Breast epithelium (tissue), 3 donors: ENCODE results near the gene PHC2.

ENCODE experiments used
- POLR2A ChIP-seq: fragments of 450-650 bp; IDR thresholded peaks from one replicate; pipeline ENCODE4 v1.6.1; 2016; ENCODE audit warnings: antibody characterized with exemption, mild to moderate bottlenecking, moderate library complexity
- POLR2AphosphoS5 ChIP-seq, 3 donors: sonication (generic); formaldehyde crosslinking; IDR thresholded peaks; one replicate each; pipeline ENCODE4 v1.6.1; 2017; ENCODE audit warnings: antibody characterized with exemption in 3 of 3
- TF ChIP-seq, protein P1 (sequence below), 3 donors: fragments of 450-650 bp; IDR thresholded peaks; one replicate each; pipeline ENCODE4 v1.5.1; 2016 to 2017; ENCODE audit warnings: antibody characterized with exemption in 3 of 3, mild to moderate bottlenecking in 3 of 3, moderate library complexity in 3 of 3

GRCh38 chr1:33445108-33445507 is 14.2 kb upstream of the PHC2 start:
- TF ChIP-seq, protein P1, sequence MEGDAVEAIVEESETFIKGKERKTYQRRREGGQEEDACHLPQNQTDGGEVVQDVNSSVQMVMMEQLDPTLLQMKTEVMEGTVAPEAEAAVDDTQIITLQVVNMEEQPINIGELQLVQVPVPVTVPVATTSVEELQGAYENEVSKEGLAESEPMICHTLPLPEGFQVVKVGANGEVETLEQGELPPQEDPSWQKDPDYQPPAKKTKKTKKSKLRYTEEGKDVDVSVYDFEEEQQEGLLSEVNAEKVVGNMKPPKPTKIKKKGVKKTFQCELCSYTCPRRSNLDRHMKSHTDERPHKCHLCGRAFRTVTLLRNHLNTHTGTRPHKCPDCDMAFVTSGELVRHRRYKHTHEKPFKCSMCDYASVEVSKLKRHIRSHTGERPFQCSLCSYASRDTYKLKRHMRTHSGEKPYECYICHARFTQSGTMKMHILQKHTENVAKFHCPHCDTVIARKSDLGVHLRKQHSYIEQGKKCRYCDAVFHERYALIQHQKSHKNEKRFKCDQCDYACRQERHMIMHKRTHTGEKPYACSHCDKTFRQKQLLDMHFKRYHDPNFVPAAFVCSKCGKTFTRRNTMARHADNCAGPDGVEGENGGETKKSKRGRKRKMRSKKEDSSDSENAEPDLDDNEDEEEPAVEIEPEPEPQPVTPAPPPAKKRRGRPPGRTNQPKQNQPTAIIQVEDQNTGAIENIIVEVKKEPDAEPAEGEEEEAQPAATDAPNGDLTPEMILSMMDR (IDR thresholded peaks at IDR 0.05), result no peak
- TF ChIP-seq POLR2A, result no peak
- no peak for TF ChIP-seq POLR2AphosphoS5 (IDR thresholded peaks at IDR 0.05)
